ENCODE measurements around the gene FNDC1.

Gene FNDC1

GRCh38 chr6:159313018-159313417 lies 143.8 kb downstream of the FNDC1 start:
- no peak for DNase-seq

- no peak for DNase-seq
These were observed 146.4 kb downstream of the FNDC1 start for GRCh38 chr6:159315562-159315961.

GRCh38 chr6:159317430-159317829 lies 148.2 kb downstream of the FNDC1 start:
- no peak for DNase-seq

GRCh38 chr6:159321267-159321666 lies 152.1 kb downstream of the FNDC1 start:
- DNase-seq = no peak

All from amniotic stem cell (primary cell).